Memory B cell (primary cell): Measurements from ENCODE around the gene AK2.
"Not testable (repeated sequence)": the region's sequence is repeated elsewhere in the genome, so short reads cannot be mapped to it uniquely, and the experiment has no call there.

Source experiments
- ATAC-seq: fragments of 150-1000 bp; cut with Tn5 transposase; 2 replicates; pipeline ENCODE4 v1.10.0; 2021; ENCODE audit warnings: low read depth, mild to moderate bottlenecking, moderate library complexity
- DNase-seq, 2 donors: peaks; one replicate each; pipeline ENCODE4 v3.0.0; 2022; ENCODE audit warnings: low spot score in 2 of 2
- H3K27ac Mint-ChIP-seq: one replicate; pipeline ENCODE4 v1.8.0; 2022; ENCODE audit warnings: mild to moderate bottlenecking, moderate library complexity, mixed read lengths
- H3K27me3 Mint-ChIP-seq: one replicate; pipeline ENCODE4 v1.8.0; 2022; ENCODE audit warnings: mixed read lengths
- H3K36me3 Mint-ChIP-seq: one replicate; pipeline ENCODE4 v1.8.0; 2022; ENCODE audit warnings: mild to moderate bottlenecking, mixed read lengths
- H3K4me1 Mint-ChIP-seq: one replicate; pipeline ENCODE4 v1.8.0; 2022; ENCODE audit warnings: mixed read lengths
- H3K4me3 Mint-ChIP-seq: one replicate; pipeline ENCODE4 v1.8.0; 2022; ENCODE audit warnings: mild to moderate bottlenecking, moderate library complexity, mixed read lengths
- H3K9me3 Mint-ChIP-seq: one replicate; pipeline ENCODE4 v1.8.0; 2022; ENCODE audit warnings: mixed read lengths

AK2 gene

GRCh38 chr1:33007190-33008050, 29.3 kb downstream of the AK2 start:
- peak; percentile 48 for ATAC-seq
- no peak overlapping the region for H3K27ac Mint-ChIP-seq
- no peak for DNase-seq
- H3K4me1 Mint-ChIP-seq: peaks cover 4% of the 10 kb centered on the region
- no peaks in the 10 kb centered on the region for H3K9me3 Mint-ChIP-seq
- peaks cover 27% of the 10 kb centered on the region for H3K36me3 Mint-ChIP-seq
- H3K4me3 Mint-ChIP-seq: no peak overlapping the region
- no peaks in the 10 kb centered on the region for H3K27me3 Mint-ChIP-seq

- DNase-seq (no peak), ATAC-seq (no peak)
- peaks cover 4% of the 10 kb centered on the region for H3K4me1 Mint-ChIP-seq
- H3K27ac Mint-ChIP-seq: peak overlapping the region; percentile 35
- H3K9me3 Mint-ChIP-seq: no peaks in the 10 kb centered on the region
- H3K36me3 Mint-ChIP-seq: peaks cover 13% of the 10 kb centered on the region
- no peak overlapping the region for H3K4me3 Mint-ChIP-seq
- H3K27me3 Mint-ChIP-seq: no peaks in the 10 kb centered on the region
Measured at GRCh38 chr1:33005838-33006421, 30.8 kb downstream of the AK2 start.

- Mint-ChIP-seq H3K27me3 (no peaks in the 10 kb centered on the region), H3K27ac (peak overlapping the region; percentile 35), H3K4me1 (peaks cover 7% of the 10 kb centered on the region), H3K9me3 (no peaks in the 10 kb centered on the region), H3K36me3 (peaks cover 13% of the 10 kb centered on the region), H3K4me3 (no peak overlapping the region)
- ATAC-seq: no peak
- DNase-seq: no peak
Measured at GRCh38 chr1:33005117-33005837, 31.4 kb downstream of the AK2 start.

- no peak for DNase-seq
- ATAC-seq: no peak
- no peaks in the 10 kb centered on the region for H3K27me3 Mint-ChIP-seq
- no peaks in the 10 kb centered on the region for H3K9me3 Mint-ChIP-seq
- no peak overlapping the region for H3K4me3 Mint-ChIP-seq
- H3K36me3 Mint-ChIP-seq: peaks cover 10% of the 10 kb centered on the region
- peaks cover 7% of the 10 kb centered on the region for H3K4me1 Mint-ChIP-seq
- no peak overlapping the region for H3K27ac Mint-ChIP-seq
Measured at GRCh38 chr1:33004613-33005012, 32.1 kb downstream of the AK2 start.

- Mint-ChIP-seq H3K36me3 (peaks cover 7% of the 10 kb centered on the region), H3K4me3 (no peak overlapping the region), H3K27ac (no peak overlapping the region), H3K9me3 (no peaks in the 10 kb centered on the region), H3K27me3 (no peaks in the 10 kb centered on the region), H3K4me1 (peaks cover 7% of the 10 kb centered on the region)
- no peak for ATAC-seq
- DNase-seq: no peak
Measured at GRCh38 chr1:33003657-33004056, 33.0 kb downstream of the AK2 start.

- ATAC-seq (no peak), DNase-seq (no peak)
- no peaks in the 10 kb centered on the region for H3K36me3 Mint-ChIP-seq
- no peak overlapping the region for H3K27ac Mint-ChIP-seq
- peaks cover 17% of the 10 kb centered on the region for H3K4me1 Mint-ChIP-seq
- no peaks in the 10 kb centered on the region for H3K27me3 Mint-ChIP-seq
- no peaks in the 10 kb centered on the region for H3K9me3 Mint-ChIP-seq
- H3K4me3 Mint-ChIP-seq: no peak overlapping the region
Measured at GRCh38 chr1:33002006-33002405, 34.7 kb downstream of the AK2 start.

GRCh38 chr1:33001282-33001681, 35.4 kb downstream of the AK2 start:
- H3K36me3 Mint-ChIP-seq: no peaks in the 10 kb centered on the region
- H3K27me3 Mint-ChIP-seq: no peaks in the 10 kb centered on the region
- no peak overlapping the region for H3K4me3 Mint-ChIP-seq
- DNase-seq (no peak), ATAC-seq (no peak)
- H3K4me1 Mint-ChIP-seq: peaks cover 17% of the 10 kb centered on the region
- peak overlapping the region; percentile 8 for H3K27ac Mint-ChIP-seq
- no peaks in the 10 kb centered on the region for H3K9me3 Mint-ChIP-seq

- no peaks in the 10 kb centered on the region for H3K9me3 Mint-ChIP-seq
- ATAC-seq (no peak), DNase-seq (no peak)
- H3K4me1 Mint-ChIP-seq: peaks cover 17% of the 10 kb centered on the region
- H3K4me3 Mint-ChIP-seq: no peak overlapping the region
- H3K27ac Mint-ChIP-seq: no peak overlapping the region
- H3K36me3 Mint-ChIP-seq: no peaks in the 10 kb centered on the region
- H3K27me3 Mint-ChIP-seq: no peaks in the 10 kb centered on the region
Measured at GRCh38 chr1:33000427-33001026, 36.2 kb downstream of the AK2 start.

- no peaks in the 10 kb centered on the region for H3K27me3 Mint-ChIP-seq
- H3K36me3 Mint-ChIP-seq: no peaks in the 10 kb centered on the region
- H3K9me3 Mint-ChIP-seq: no peaks in the 10 kb centered on the region
- H3K4me1 Mint-ChIP-seq: peaks cover 17% of the 10 kb centered on the region
- DNase-seq (no peak), ATAC-seq (no peak)
- no peak overlapping the region for H3K27ac Mint-ChIP-seq
- no peak overlapping the region for H3K4me3 Mint-ChIP-seq
Measured at GRCh38 chr1:32998997-32999396, 37.7 kb downstream of the AK2 start.

- Mint-ChIP-seq H3K27ac (peak overlapping the region; percentile 58), H3K9me3 (no peaks in the 10 kb centered on the region), H3K27me3 (no peaks in the 10 kb centered on the region), H3K4me3 (no peak overlapping the region), H3K4me1 (peaks cover 24% of the 10 kb centered on the region), H3K36me3 (no peaks in the 10 kb centered on the region)
- DNase-seq (no peak), ATAC-seq (no peak)
Measured at GRCh38 chr1:32998064-32998463, 38.6 kb downstream of the AK2 start.

GRCh38 chr1:32997381-32997891, 39.2 kb downstream of the AK2 start:
- Mint-ChIP-seq H3K4me3 (no peak overlapping the region), H3K36me3 (no peaks in the 10 kb centered on the region), H3K27me3 (no peaks in the 10 kb centered on the region), H3K27ac (peak overlapping the region; percentile 58), H3K9me3 (no peaks in the 10 kb centered on the region), H3K4me1 (peaks cover 30% of the 10 kb centered on the region)
- no peak for DNase-seq
- no peak for ATAC-seq

- not testable (repeated sequence) for H3K9me3 Mint-ChIP-seq, H3K36me3 Mint-ChIP-seq, H3K27me3 Mint-ChIP-seq, ATAC-seq, DNase-seq
- Mint-ChIP-seq H3K27ac (peak overlapping the region; percentile 74), H3K4me1 (peaks cover 48% of the 10 kb centered on the region), H3K4me3 (peak overlapping the region; percentile 60)
Measured at GRCh38 chr1:32993324-32993636, 43.4 kb downstream of the AK2 start.

- H3K27me3 Mint-ChIP-seq: no peaks in the 10 kb centered on the region
- no peaks in the 10 kb centered on the region for H3K9me3 Mint-ChIP-seq
- H3K27ac Mint-ChIP-seq: peak overlapping the region; percentile 74
- H3K4me3 Mint-ChIP-seq: peak overlapping the region; percentile 60
- H3K4me1 Mint-ChIP-seq: peaks cover 42% of the 10 kb centered on the region
- no peaks in the 10 kb centered on the region for H3K36me3 Mint-ChIP-seq
- ATAC-seq: peak; percentile 87
- DNase-seq: peak; percentile 55 to 59
Measured at GRCh38 chr1:32992489-32993323, 44.0 kb downstream of the AK2 start.
